Measurements from ENCODE around the gene MANSC4. TPM values are rescaled to one million over a fixed set of nuclear protein-coding genes. Genes with fewer than 3 reads are reported as not detected.

The MANSC4 gene
- total and polyA plus RNA-seq, 2 of the 13 experiments (the other 11 are each of a cell fraction or from before 2014, with no cell fraction given) = not detected

DNA sequence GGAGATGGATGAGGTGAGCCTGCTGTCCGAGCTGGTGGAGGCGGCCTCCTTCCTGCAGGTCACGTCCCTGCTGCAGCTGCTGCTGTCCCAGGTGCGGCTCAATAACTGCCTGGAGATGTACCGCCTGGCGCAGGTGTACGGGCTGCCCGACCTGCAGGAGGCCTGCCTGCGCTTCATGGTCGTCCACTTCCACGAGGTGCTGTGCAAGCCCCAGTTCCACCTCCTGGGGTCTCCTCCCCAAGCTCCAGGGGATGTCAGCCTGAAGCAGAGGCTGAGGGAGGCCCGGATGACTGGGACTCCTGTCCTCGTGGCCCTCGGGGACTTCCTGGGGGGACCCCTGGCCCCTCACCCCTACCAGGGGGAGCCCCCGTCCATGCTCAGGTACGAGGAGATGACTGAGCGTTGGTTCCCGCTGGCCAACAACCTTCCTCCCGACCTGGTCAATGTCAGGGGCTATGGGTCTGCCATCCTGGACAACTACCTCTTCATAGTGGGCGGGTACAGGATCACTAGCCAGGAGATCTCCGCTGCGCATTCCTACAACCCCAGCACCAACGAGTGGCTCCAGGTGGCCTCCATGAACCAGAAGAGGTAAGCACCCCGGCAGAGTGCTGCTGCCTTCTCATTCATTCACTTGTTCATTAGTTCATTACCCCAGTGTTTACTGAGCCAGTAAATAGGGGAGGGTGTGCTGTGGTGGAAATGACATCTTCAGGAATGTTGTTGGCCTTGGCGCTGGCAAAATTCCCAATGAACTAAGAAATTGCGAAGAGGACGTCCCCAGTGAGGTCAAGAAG, 774 bp upstream of the MANSC4 start (continued):
- peak; percentile 20; the same call in 1 of the 2 replicates for TF ChIP-seq MEIS1 (CRISPR knock-in tag; IDR thresholded peaks at IDR 0.05; ENCODE audit: borderline replicate concordance)
- TF ChIP-seq ZC3H13 (CRISPR knock-in tag; IDR thresholded peaks at IDR 0.05) = peak; percentile 62; the same call in 1 of the 2 replicates
- peak; percentile 49 for TF ChIP-seq HBP1 (CRISPR knock-in tag; IDR thresholded peaks at IDR 0.05; ENCODE audit: low read depth)
- 0 out of 2 replicates have a peak, but pooled peaks have one; percentile 21 for TF ChIP-seq ZNF589 (CRISPR knock-in tag; conservative IDR thresholded peaks at IDR 0.05)
- TF ChIP-seq ZNF547 (CRISPR knock-in tag; IDR thresholded peaks at IDR 0.05) = 0 out of 2 replicates have a peak, but pooled peaks have one; percentile 22
- TF ChIP-seq ZNF230 (CRISPR knock-in tag; IDR thresholded peaks at IDR 0.05) = 0 out of 2 replicates have a peak, but pooled peaks have one; percentile 19
- TF ChIP-seq KLF11 (CRISPR knock-in tag; IDR thresholded peaks at IDR 0.05) = no peak
- TF ChIP-seq, protein P1, sequence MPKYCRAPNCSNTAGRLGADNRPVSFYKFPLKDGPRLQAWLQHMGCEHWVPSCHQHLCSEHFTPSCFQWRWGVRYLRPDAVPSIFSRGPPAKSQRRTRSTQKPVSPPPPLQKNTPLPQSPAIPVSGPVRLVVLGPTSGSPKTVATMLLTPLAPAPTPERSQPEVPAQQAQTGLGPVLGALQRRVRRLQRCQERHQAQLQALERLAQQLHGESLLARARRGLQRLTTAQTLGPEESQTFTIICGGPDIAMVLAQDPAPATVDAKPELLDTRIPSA (CRISPR knock-in tag; IDR thresholded peaks at IDR 0.05; ENCODE audit: borderline replicate concordance) = no peak
- peak; percentile 51; the same call in 1 of the 2 replicates for TF ChIP-seq RXRA (CRISPR knock-in tag; IDR thresholded peaks at IDR 0.05)
- TF ChIP-seq, protein P2, sequence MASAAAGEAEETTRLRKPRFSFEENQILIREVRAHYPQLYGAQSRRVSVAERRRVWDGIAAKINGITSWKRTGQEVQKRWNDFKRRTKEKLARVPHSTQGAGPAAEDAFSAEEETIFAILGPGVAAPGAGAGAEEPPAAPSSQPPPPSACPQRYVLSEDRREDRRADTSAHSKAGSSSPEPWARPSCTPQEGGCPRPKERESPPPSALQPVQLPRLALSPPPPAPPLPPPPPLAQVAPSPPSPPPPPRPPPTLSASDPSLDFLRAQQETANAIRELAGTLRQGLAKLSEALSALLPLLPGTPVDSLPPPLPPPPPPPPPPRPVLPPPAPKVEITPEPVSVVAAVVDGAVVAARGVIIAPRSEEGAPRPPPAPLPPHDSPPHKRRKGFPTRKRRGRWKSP (CRISPR knock-in tag; IDR thresholded peaks at IDR 0.05) = peak; percentile 38; the same call in 1 of the 2 replicates
- TF ChIP-seq POLR2A (IDR thresholded peaks at IDR 0.05; ENCODE audit: insufficient read depth in 1 of 2, low read depth in 2 of 2, low read length in 2 of 2) = 0 out of 4 replicates have a peak, but pooled peaks of 1 of the 2 experiments have one; percentile 1
- peak; percentile 7; the same call in 1 of the 2 replicates for TF ChIP-seq ZNF574 (CRISPR knock-in tag; IDR thresholded peaks at IDR 0.05)
- TF ChIP-seq MAX (IDR thresholded peaks at IDR 0.05) = peak; percentile 53
- TF ChIP-seq ARID4A (CRISPR knock-in tag; IDR thresholded peaks at IDR 0.05; ENCODE audit: borderline replicate concordance) = peak; percentile 10; the same call in 1 of the 2 replicates
